HG02852 (cell line): ENCODE measurements around the gene ARHGEF12.

Experiments used
- ATAC-seq: cut with Tn5 transposase; IDR thresholded peaks from one replicate; pipeline ENCODE4 v1.9.1; 2021; ENCODE audit warnings: mild to moderate bottlenecking, moderate library complexity; ENCODE audit not compliant: unreplicated experiment

Gene ARHGEF12

GRCh38 chr11:120383518-120384155 is 47.4 kb downstream of the ARHGEF12 start:
- ATAC-seq: no peak

DNA sequence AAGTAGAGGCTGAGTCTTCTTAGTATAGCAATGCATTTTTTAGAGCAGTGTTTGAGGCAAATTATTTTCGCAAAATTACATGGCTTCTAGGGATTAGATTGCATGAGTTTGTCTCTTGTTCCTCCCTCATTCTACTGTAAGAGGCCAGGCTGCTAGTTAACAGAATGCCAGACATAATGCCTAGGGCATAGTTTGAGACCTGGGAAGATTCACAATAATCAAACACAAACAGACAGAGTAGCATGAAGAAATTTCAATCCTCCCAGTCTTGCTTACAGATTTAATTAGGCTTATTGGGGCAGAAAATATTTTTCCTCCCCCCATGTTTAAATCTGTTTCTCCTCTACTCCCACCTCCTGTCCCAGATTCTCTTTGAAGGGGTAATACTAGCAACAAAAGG is 48.3 kb downstream of the ARHGEF12 start:
- ATAC-seq: no peak

DNA sequence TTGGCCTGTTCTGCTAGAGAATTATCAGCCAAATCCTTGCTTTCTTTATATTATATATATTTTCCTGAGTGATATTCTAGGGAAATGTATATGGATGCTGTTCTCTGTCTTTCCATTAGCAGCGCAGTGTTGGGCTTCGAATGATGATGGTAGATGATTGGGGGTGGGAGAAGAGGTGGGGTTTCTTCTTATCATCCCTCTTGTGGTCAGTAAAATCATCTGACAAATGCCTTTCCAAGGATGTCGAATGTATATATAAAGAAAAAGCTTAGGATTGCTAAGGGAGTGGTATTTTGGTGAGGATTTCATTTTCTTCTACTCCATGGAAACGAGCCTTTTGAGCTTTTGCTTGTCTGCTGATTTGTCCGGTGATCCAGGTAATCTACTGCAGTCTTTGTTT is 48.9 kb downstream of the ARHGEF12 start:
- no peak for ATAC-seq

- no peak for ATAC-seq
These were observed 49.4 kb downstream of the ARHGEF12 start for GRCh38 chr11:120385655-120386054.

- ATAC-seq: no peak
These were observed 50.1 kb downstream of the ARHGEF12 start for GRCh38 chr11:120386318-120386717.

DNA sequence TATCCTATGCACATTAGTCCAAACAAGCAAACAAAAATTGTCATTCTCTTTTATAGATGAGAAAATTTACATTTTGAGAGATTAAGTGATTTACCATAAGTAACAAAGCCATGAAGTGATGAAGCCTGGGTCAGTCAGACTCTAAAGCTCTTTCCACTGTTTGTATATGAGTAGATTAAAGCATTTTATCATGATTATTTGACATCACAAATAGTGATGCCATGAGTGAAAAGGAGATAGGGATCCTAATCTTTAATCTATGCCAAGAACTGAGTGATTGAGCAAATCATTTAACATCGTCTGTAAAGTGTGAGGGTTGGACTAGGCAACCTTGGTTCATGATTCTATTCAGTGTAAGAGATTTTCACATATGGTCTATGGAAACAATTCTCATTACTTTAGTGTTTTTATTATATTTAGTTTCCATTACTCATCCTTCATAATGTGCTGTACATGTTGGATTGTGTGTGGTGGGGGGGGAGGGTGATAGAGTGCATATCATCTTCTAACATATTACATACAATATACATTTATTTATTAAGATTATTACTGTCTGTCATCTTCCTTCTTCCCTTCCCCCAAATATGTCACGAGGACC is 50.7 kb downstream of the ARHGEF12 start:
- no peak for ATAC-seq

GRCh38 chr11:120388261-120388660 is 52.0 kb downstream of the ARHGEF12 start:
- no peak for ATAC-seq

GRCh38 chr11:120389693-120390584 is 53.7 kb downstream of the ARHGEF12 start:
- ATAC-seq: no peak

DNA sequence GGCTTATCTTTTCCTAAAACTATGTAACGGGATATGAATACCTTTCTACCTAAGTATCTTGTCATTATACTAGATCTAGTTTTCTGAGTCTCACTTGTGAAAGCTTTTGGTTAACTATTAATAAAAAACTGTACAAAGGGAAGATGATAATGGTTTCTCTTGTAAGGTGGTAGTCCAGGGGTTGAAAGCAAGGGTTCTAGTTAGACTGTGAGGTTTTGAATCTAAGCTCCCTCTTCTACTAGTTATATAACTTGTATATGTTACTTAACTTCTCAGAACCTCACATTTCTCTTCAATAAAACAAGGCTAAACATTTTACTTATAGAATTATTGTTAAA is 54.3 kb downstream of the ARHGEF12 start:
- no peak for ATAC-seq

DNA sequence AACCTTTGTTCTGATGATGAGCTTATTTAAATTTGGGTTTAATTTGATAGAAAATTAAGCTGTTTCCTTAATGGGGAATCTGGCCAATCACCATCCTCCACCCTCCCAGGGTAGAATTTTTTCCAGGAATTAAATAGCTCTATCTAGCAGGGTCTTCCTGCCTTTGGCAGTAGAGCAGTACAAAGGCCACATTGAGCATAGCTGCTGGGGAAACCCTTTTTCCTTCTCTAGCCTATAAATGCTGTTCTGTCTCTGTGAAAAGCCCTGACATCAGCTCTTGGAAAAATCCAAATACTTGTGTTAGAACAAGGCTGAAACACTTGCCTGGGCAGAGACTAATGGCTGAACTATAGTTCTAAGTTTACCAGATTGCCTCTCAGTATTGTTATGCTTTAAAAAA is 55.1 kb downstream of the ARHGEF12 start:
- no peak for ATAC-seq

DNA sequence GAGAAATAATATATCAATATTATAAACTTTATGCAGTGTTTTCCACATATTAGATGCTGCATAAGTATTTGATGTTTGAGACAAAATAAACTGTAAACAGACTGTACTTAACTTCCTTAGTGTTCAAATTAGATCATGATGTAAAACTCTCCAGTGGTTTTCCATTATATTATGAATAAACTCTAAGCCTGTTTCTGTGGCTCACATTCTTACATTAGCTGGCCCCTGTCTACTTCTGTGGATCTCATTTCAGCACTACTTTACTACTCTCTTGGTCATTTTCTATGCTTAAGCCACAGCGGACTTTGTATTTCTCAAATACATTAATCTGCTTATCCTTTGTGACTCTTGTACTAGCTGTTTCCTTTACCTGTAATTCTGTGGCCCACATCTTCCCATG is 55.6 kb downstream of the ARHGEF12 start:
- no peak for ATAC-seq

DNA sequence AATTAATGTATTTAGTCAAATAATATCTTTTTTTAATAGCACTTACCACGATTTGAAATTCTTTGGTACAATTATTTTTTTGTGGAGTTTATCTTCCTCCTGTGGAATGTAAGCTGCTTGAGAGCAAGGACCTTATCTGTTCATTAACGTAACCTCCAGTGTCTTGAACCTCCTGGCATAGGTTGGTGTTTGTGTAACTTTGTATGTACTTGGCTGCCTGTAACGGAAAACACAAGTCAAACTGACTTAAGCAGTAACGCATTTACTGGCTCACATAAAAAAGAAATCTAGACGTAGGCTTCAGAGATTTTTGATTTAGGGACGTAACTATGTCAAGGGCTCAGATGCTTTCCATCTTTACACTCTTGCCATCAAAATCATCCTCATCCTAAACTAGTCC is 56.1 kb downstream of the ARHGEF12 start:
- ATAC-seq: no peak

GRCh38 chr11:120392793-120393192 is 56.6 kb downstream of the ARHGEF12 start:
- ATAC-seq: no peak

- ATAC-seq: no peak
These were observed 57.9 kb downstream of the ARHGEF12 start for GRCh38 chr11:120394119-120394518.

- no peak for ATAC-seq
These were observed 59.6 kb downstream of the ARHGEF12 start for GRCh38 chr11:120395778-120396177.

DNA sequence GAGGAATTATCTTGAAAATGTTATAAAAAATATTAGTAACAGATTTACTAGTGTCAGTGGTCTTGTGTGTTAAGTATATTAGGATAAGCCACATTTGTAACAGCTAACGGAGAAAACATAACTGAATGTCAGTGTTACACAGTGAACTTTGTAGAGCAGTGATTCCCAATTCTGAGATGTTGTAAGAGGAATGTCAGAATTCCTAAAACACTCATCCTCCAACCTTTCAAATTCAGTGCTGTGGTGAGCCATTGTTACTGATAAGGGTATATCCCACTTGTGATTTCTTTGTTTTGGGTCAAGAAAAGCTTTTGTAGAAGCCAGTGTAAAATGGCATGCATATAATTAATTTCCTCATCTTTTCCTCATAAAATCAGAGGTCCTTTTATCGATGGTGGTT is 61.9 kb downstream of the ARHGEF12 start:
- ATAC-seq: no peak

DNA sequence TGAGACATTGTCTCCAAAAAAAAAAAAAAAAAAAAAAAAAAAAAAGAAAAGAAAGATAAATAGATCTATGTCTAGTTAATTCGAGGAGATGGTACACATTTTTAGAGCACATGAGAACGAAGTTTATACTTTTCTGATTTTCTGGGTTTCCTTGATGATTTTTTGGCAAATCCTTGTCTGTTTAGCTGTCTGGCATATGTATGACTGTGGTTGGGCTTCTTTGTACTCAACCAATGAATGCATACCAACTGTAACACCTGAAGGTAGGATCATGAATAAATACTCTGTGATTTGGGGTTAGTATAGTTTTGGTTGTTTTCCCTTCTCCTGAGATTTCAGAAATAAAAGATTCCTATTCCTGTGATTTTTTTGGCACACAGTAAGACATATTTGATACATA is 63.1 kb downstream of the ARHGEF12 start:
- no peak for ATAC-seq

GRCh38 chr11:120400564-120401364 is 64.6 kb downstream of the ARHGEF12 start:
- no peak for ATAC-seq

DNA sequence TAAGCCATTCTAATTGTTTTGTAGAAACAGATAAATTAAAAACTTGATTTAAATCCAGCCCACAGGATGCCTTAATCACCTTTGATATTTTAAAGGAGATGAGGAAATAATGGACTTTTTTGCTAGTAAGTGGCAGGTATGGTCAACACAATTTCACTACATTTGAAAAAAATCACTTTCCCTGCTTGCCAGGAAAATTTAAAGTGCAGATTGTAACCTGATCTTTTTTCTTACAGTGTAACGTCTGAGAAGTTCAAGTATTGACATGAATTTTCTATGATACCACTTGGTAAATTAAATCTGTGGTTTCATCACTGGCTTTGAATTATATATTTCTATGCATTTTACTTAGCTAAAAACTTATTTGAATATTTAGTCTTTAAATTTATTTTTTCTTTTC is 65.3 kb downstream of the ARHGEF12 start:
- ATAC-seq: no peak

DNA sequence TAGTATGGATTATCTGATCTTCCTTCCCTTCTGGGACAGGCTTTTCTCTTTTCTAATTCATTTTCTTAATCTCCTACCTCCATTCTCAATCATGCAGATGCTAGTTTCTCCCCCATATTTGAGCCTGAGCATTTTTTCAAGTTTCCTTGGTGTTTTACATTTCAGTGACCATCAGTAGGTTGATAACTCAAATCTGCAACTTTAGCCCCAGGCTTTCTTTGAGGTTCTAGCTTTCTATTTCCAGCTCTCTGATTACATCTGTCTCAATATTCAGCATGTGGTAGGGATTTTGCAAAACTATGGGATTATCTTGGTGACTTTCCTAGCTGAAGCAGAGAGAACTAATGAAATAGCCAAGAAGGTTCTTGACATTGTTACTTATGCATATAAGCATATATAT is 67.8 kb downstream of the ARHGEF12 start:
- ATAC-seq: no peak

- no peak for ATAC-seq
These were observed 68.3 kb downstream of the ARHGEF12 start for GRCh38 chr11:120404495-120404894.
